ENCODE data around the gene CEBPZOS. TPM values are rescaled to one million over a fixed set of nuclear protein-coding genes. Genes with fewer than 3 reads are reported as not detected.

Gene CEBPZOS
- total and polyA plus RNA-seq, 10 of the 15 experiments (the other 5 are each of a cell fraction or from before 2014, with no cell fraction given), result 22.9 to 50.8 (median 39.1) TPM

DNA sequence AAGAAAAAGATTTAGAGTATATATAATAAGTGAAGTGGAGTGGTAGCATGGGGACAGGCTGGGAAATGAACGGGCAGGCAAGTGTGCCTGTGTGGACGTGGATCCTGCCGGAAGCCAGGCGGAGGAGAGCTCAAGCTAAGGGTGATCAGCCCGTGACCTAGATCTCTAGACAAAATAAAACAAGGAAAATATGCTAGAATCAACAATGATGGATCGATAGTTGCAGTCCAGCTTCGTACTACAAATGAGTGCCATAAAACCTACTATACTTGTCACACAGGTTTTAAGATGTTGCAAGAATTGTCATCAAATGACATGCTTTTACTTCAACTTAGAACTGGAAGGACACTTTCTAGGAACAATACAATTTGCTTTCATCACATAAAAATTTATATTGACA is 48.0 kb upstream of the CEBPZOS start:
- intact Hi-C loops (cut with micrococcal nuclease; ENCODE audit: unreplicated experiment), result no loop called here
- WGBS (ENCODE audit: insufficient coverage, insufficient replicate concordance, low lambda C conversion rate, missing lambda C conversion rate), result over 99% methylated on average over 7 of the region's 7 CpGs
- in situ Hi-C loops (cut with MboI), result no loop called here
- ChIA-PET POLR2A (no interaction called here), RAD21 (ENCODE audit: unreplicated experiment) (no interaction called here), CTCF (interaction anchor here (1.1 kb wide), 1 partner anchor 21 kb away, joined by 4 read pairs; no protein-coding TSS in a partner anchor), SMC1A (ENCODE audit: uncharacterized antibody, unreplicated experiment) (no interaction called here)
- H3K27me3 ChIP-seq (replicated peaks in 1 of 2; ENCODE audit: control insufficient read depth in 2 of 2, insufficient read depth in 2 of 2, low read length in 1 of 2), result no peaks in the 10 kb centered on the region
- ATAC-seq (no peak), FAIRE-seq (no peak), DNase-seq (ENCODE audit: low read depth, low spot score) (no peak)
- peaks cover 2% of the 10 kb centered on the region; the same call in 1 of the 3 replicates for H3K9me3 ChIP-seq (replicated peaks; ENCODE audit: control insufficient read depth, insufficient read depth, low read length)
- peaks cover 3% of the 10 kb centered on the region; the same call in 1 of the 2 replicates for H4K20me1 ChIP-seq (ENCODE audit: control insufficient read depth, insufficient read depth)
- no peaks in the 10 kb centered on the region for H3K4me1 ChIP-seq (ENCODE audit: control insufficient read depth, insufficient read depth, low read length)
- no peak overlapping the region for H3K9ac ChIP-seq (ENCODE audit: control insufficient read depth, insufficient read depth, low read length)
- H3K79me2 ChIP-seq (ENCODE audit: control insufficient read depth, insufficient read depth, low read length), result peaks cover 43% of the 10 kb centered on the region
- H3K4me2 ChIP-seq (ENCODE audit: control insufficient read depth, insufficient read depth), result no peak overlapping the region
- no peak overlapping the region for H2AFZ ChIP-seq (ENCODE audit: control insufficient read depth, low read depth, low read length)
- H3K27ac ChIP-seq (ENCODE audit: control insufficient read depth, insufficient read depth), result no peak overlapping the region
- BruUV-seq (replicated peaks), result no TSS peak
- TF ChIP-seq RELA (IDR thresholded peaks at IDR 0.05; ENCODE audit: borderline replicate concordance, partially characterized antibody) (no peak), RAD21 (IDR thresholded peaks at IDR 0.05; ENCODE audit: insufficient read depth, low read depth, low read length) (no peak), PRDM15 (CRISPR knock-in tag; IDR thresholded peaks at IDR 0.05) (no peak), HCFC1 (IDR thresholded peaks at IDR 0.05; ENCODE audit: low read length) (no peak), KAT2A (conservative IDR thresholded peaks at IDR 0.05; ENCODE audit: control insufficient read depth, low read depth, low read length) (no peak), SMAD5 (IDR thresholded peaks at IDR 0.05; ENCODE audit: low read depth) (no peak), MEF2B (IDR thresholded peaks at IDR 0.05; ENCODE audit: partially characterized antibody, poor library complexity, severe bottlenecking) (no peak), LARP7 (IDR thresholded peaks at IDR 0.05) (no peak), DPF2 (IDR thresholded peaks at IDR 0.05) (no peak), WRNIP1 (IDR thresholded peaks at IDR 0.05; ENCODE audit: borderline replicate concordance, low read depth, low read length) (no peak), HDAC6 (IDR thresholded peaks at IDR 0.05; ENCODE audit: unreplicated experiment) (no peak), ZNF207 (IDR thresholded peaks at IDR 0.05; ENCODE audit: borderline replicate concordance) (no peak), SMC3 (IDR thresholded peaks at IDR 0.05; ENCODE audit: borderline replicate concordance, low read length) (no peak), SP1 (IDR thresholded peaks at IDR 0.05; ENCODE audit: low read depth, low read length) (no peak), ZNF217 (IDR thresholded peaks at IDR 0.05) (no peak), RAD51 (IDR thresholded peaks at IDR 0.05) (no peak)
- TF ChIP-seq, protein P1, sequence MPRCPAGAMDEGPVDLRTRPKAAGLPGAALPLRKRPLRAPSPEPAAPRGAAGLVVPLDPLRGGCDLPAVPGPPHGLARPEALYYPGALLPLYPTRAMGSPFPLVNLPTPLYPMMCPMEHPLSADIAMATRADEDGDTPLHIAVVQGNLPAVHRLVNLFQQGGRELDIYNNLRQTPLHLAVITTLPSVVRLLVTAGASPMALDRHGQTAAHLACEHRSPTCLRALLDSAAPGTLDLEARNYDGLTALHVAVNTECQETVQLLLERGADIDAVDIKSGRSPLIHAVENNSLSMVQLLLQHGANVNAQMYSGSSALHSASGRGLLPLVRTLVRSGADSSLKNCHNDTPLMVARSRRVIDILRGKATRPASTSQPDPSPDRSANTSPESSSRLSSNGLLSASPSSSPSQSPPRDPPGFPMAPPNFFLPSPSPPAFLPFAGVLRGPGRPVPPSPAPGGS (IDR thresholded peaks at IDR 0.05; ENCODE audit: borderline replicate concordance, insufficient read depth, low read depth, low read length, poor library complexity, severe bottlenecking), result no peak
- TF ChIP-seq, protein P2, sequence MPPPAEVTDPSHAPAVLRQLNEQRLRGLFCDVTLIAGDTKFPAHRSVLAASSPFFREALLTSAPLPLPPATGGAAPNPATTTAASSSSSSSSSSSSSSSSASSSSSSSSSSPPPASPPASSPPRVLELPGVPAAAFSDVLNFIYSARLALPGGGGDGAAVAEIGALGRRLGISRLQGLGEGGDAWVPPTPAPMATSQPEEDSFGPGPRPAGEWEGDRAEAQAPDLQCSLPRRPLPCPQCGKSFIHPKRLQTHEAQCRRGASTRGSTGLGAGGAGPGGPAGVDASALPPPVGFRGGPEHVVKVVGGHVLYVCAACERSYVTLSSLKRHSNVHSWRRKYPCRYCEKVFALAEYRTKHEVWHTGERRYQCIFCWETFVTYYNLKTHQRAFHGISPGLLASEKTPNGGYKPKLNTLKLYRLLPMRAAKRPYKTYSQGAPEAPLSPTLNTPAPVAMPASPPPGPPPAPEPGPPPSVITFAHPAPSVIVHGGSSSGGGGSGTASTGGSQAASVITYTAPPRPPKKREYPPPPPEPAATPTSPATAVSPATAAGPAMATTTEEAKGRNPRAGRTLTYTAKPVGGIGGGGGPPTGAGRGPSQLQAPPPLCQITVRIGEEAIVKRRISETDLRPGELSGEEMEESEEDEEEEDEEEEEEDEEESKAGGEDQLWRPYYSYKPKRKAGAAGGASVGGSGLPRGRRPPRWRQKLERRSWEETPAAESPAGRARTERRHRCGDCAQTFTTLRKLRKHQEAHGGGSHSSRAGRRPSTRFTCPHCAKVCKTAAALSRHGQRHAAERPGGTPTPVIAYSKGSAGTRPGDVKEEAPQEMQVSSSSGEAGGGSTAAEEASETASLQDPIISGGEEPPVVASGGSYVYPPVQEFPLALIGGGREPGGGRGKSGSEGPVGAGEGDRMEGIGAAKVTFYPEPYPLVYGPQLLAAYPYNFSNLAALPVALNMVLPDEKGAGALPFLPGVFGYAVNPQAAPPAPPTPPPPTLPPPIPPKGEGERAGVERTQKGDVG (CRISPR knock-in tag; IDR thresholded peaks at IDR 0.05), result no peak
- H3K4me3 ChIP-seq, result no peak overlapping the region
- H3K36me3 ChIP-seq (ENCODE audit: control insufficient read depth in 2 of 2, insufficient read depth in 2 of 2, low read length in 1 of 2), result peaks cover 2 to 43% of the 10 kb centered on the region in 2 experiments
